Activated CD4-positive, alpha-beta T cell treated with anti-CD3 and anti-CD28 coated beads for 36 hours (primary cell): Measurements from ENCODE around the gene GRM5. TPM values are rescaled to one million over a fixed set of nuclear protein-coding genes. Genes with fewer than 3 reads are reported as not detected.
"Not testable (repeated sequence)": the region's sequence is repeated elsewhere in the genome, so short reads cannot be mapped to it uniquely, and the experiment has no call there.

ENCODE experiments used
- ATAC-seq: fragments of 200-7000 bp; cut with Tn5 transposase; one replicate; pipeline ENCODE4 v1.10.0; 2021; ENCODE audit warnings: mild to moderate bottlenecking, moderate library complexity
- CTCF ChIA-PET: fragments of 350-600 bp; sonication (Branson Sonifier 250); formaldehyde crosslinking; loops from one replicate; lab custom pipeline; 2021; ENCODE audit warnings: antibody characterized with exemption; lab: Charles Lee
- POLR2A ChIA-PET: fragments of 350-600 bp; sonication (Branson Sonifier 250); formaldehyde crosslinking; loops from one replicate; lab custom pipeline; 2021; ENCODE audit warnings: antibody characterized with exemption, inconsistent platforms; lab: Charles Lee
- DNase-seq: peaks from one replicate; pipeline ENCODE4 v3.0.0-alpha.2; 2020
- H3K27ac Mint-ChIP-seq: one replicate; pipeline ENCODE4 v1.8.0; 2021; ENCODE audit warnings: mixed read lengths
- H3K27me3 Mint-ChIP-seq: one replicate; pipeline ENCODE4 v1.8.0; 2021; ENCODE audit warnings: mixed read lengths
- H3K36me3 Mint-ChIP-seq: one replicate; pipeline ENCODE4 v1.8.0; 2021; ENCODE audit warnings: low read depth, mixed read lengths
- H3K4me1 Mint-ChIP-seq: one replicate; pipeline ENCODE4 v1.8.0; 2021; ENCODE audit warnings: mixed read lengths
- H3K4me3 Mint-ChIP-seq: one replicate; pipeline ENCODE4 v1.8.0; 2021; ENCODE audit warnings: mild to moderate bottlenecking, moderate library complexity, mixed read lengths
- H3K9me3 Mint-ChIP-seq: one replicate; pipeline ENCODE4 v1.8.0; 2021; ENCODE audit warnings: low read depth, mixed read lengths
- intact Hi-C, 2 experiments: fragments of 100-400 bp; cut with DNase I in 1 of 2; cut with micrococcal nuclease in 1 of 2; formaldehyde crosslinking; loops; one replicate each; pipeline versions ENCODE4 v1.14.2 to v1.15.1; 2022 to 2024; cut with DNase I, micrococcal nuclease
- total RNA-seq, 2 experiments: library from RNA; stranded (reverse); gene quantifications; one replicate each; pipeline ENCODE4 v1.2.3, GENCODE V29; 2021

The GRM5 gene
- total RNA-seq, 2 experiments from 2014 or later: not detected

- CTCF ChIA-PET, H3K4me3 Mint-ChIP-seq, ATAC-seq, H3K4me1 Mint-ChIP-seq, intact Hi-C loops, POLR2A ChIA-PET, H3K9me3 Mint-ChIP-seq, H3K27me3 Mint-ChIP-seq, DNase-seq, H3K27ac Mint-ChIP-seq, H3K36me3 Mint-ChIP-seq: not testable (repeated sequence)
Observed at GRCh38 chr11:89047159-89047558, 18.6 kb downstream of the GRM5 start.

- H3K27me3 Mint-ChIP-seq, POLR2A ChIA-PET, ATAC-seq, H3K36me3 Mint-ChIP-seq, intact Hi-C loops, H3K4me1 Mint-ChIP-seq, H3K27ac Mint-ChIP-seq, H3K4me3 Mint-ChIP-seq, DNase-seq, H3K9me3 Mint-ChIP-seq, CTCF ChIA-PET: not testable (repeated sequence)
Observed at GRCh38 chr11:89043861-89044588, 21.8 kb downstream of the GRM5 start.

DNA sequence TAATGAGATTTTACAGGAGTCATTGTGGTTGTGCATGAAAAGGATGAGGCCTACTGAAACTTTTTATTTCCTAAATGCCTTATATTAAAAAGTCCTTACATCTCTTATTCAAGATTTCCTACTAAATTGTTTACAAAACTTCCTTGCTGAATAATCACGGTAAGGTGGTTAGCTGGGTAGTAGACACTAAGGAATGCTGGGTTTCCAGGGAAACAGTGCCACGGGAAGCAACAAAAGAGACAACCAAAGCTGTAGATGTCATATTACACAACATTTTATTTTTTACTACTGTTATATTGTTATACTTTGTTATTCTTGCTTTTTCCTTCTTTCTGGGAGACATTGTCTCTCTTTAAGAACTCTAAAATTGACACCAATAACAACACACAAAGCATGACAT lies 36.1 kb downstream of the GRM5 start:
- H3K27me3 Mint-ChIP-seq, H3K36me3 Mint-ChIP-seq, H3K27ac Mint-ChIP-seq, ATAC-seq, H3K4me3 Mint-ChIP-seq, H3K9me3 Mint-ChIP-seq, POLR2A ChIA-PET, intact Hi-C loops, H3K4me1 Mint-ChIP-seq, DNase-seq, CTCF ChIA-PET: not testable (repeated sequence)

GRCh38 chr11:89021339-89021738 lies 44.4 kb downstream of the GRM5 start:
- Mint-ChIP-seq H3K9me3 (no peaks in the 10 kb centered on the region), H3K4me1 (no peaks in the 10 kb centered on the region), H3K4me3 (no peak overlapping the region), H3K27ac (no peak overlapping the region), H3K27me3 (no peaks in the 10 kb centered on the region), H3K36me3 (no peaks in the 10 kb centered on the region)
- no peak for DNase-seq
- ChIA-PET CTCF (no interaction called here), POLR2A (no interaction called here)
- no peak for ATAC-seq
- intact Hi-C loops: no loop called here

DNA sequence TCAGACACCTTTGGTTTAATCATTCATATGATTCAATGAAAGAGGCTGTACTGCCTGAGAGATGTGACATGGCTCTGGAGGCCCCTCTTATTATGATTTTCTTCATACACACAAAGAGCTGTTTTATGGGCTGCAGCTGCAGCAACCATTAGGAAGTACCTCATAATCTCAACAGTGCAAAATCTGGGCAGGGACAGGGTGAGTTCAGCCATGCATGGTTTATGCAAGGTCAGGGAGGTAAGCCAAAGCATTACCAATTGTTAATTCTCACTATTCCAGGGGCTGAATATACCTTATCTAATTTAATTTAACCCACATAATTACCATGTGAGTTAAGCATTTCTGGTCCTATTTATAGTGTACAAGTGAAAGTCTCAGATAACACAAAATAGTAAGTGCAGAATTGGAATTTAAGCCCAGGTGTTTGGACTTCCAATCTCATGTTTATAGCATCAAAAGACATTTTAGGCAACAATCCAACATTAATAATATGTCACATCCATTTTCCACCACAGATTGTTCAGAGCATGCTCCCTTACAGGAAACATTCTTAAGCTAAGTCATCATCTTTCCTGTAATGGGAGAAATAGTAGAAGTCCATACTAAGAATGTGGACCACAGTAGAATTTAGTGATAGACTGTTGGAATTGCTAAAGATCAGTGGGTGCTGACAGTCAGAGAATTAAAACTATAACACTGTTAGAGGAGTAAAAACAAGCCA lies 45.8 kb downstream of the GRM5 start:
- ATAC-seq, H3K9me3 Mint-ChIP-seq, H3K4me1 Mint-ChIP-seq, POLR2A ChIA-PET, H3K27me3 Mint-ChIP-seq, H3K36me3 Mint-ChIP-seq, DNase-seq, CTCF ChIA-PET, H3K27ac Mint-ChIP-seq, H3K4me3 Mint-ChIP-seq, intact Hi-C loops: not testable (repeated sequence)

GRCh38 chr11:89016214-89016613 lies 49.6 kb downstream of the GRM5 start:
- Mint-ChIP-seq H3K4me1 (no peaks in the 10 kb centered on the region), H3K36me3 (no peaks in the 10 kb centered on the region), H3K27me3 (no peaks in the 10 kb centered on the region), H3K27ac (no peak overlapping the region), H3K4me3 (no peak overlapping the region), H3K9me3 (no peaks in the 10 kb centered on the region)
- ATAC-seq (no peak), DNase-seq (no peak)
- ChIA-PET POLR2A (no interaction called here), CTCF (no interaction called here)
- intact Hi-C loops: no loop called here

GRCh38 chr11:89015614-89016013 lies 50.2 kb downstream of the GRM5 start:
- Mint-ChIP-seq H3K4me1 (no peaks in the 10 kb centered on the region), H3K27ac (no peak overlapping the region), H3K4me3 (no peak overlapping the region), H3K27me3 (no peaks in the 10 kb centered on the region), H3K36me3 (no peaks in the 10 kb centered on the region), H3K9me3 (no peaks in the 10 kb centered on the region)
- ChIA-PET CTCF (no interaction called here), POLR2A (no interaction called here)
- ATAC-seq: no peak
- no peak for DNase-seq
- intact Hi-C loops: no loop called here

- H3K27me3 Mint-ChIP-seq, H3K4me3 Mint-ChIP-seq, H3K4me1 Mint-ChIP-seq, H3K9me3 Mint-ChIP-seq, POLR2A ChIA-PET, DNase-seq, intact Hi-C loops, CTCF ChIA-PET, H3K27ac Mint-ChIP-seq, ATAC-seq, H3K36me3 Mint-ChIP-seq: not testable (repeated sequence)
Observed at GRCh38 chr11:89000852-89001251, 64.9 kb downstream of the GRM5 start.

GRCh38 chr11:88979641-88980040 lies 86.1 kb downstream of the GRM5 start:
- ChIA-PET CTCF (no interaction called here), POLR2A (no interaction called here)
- H3K27me3 Mint-ChIP-seq: no peaks in the 10 kb centered on the region
- H3K27ac Mint-ChIP-seq: no peak overlapping the region
- DNase-seq (no peak), ATAC-seq (no peak)
- H3K9me3 Mint-ChIP-seq: no peaks in the 10 kb centered on the region
- intact Hi-C loops: no loop called here
- H3K36me3 Mint-ChIP-seq: no peaks in the 10 kb centered on the region
- H3K4me1 Mint-ChIP-seq: no peaks in the 10 kb centered on the region
- H3K4me3 Mint-ChIP-seq: no peak overlapping the region

- POLR2A ChIA-PET, H3K36me3 Mint-ChIP-seq, H3K9me3 Mint-ChIP-seq, H3K27me3 Mint-ChIP-seq, ATAC-seq, H3K4me3 Mint-ChIP-seq, DNase-seq, intact Hi-C loops, CTCF ChIA-PET, H3K27ac Mint-ChIP-seq, H3K4me1 Mint-ChIP-seq: not testable (repeated sequence)
Observed at GRCh38 chr11:88978992-88979391, 86.8 kb downstream of the GRM5 start.

- CTCF ChIA-PET, H3K27ac Mint-ChIP-seq, POLR2A ChIA-PET, H3K9me3 Mint-ChIP-seq, intact Hi-C loops, ATAC-seq, H3K27me3 Mint-ChIP-seq, DNase-seq, H3K4me1 Mint-ChIP-seq, H3K4me3 Mint-ChIP-seq, H3K36me3 Mint-ChIP-seq: not testable (repeated sequence)
Observed at GRCh38 chr11:88975441-88975840, 90.3 kb downstream of the GRM5 start.

GRCh38 chr11:88972210-88972609 lies 93.6 kb downstream of the GRM5 start:
- Mint-ChIP-seq H3K27me3 (no peaks in the 10 kb centered on the region), H3K27ac (no peak overlapping the region), H3K4me1 (no peaks in the 10 kb centered on the region), H3K9me3 (no peaks in the 10 kb centered on the region), H3K4me3 (no peak overlapping the region), H3K36me3 (no peaks in the 10 kb centered on the region)
- ATAC-seq: no peak
- POLR2A ChIA-PET: no interaction called here
- DNase-seq: no peak
- CTCF ChIA-PET: no interaction called here
- intact Hi-C loops: no loop called here
